ENCODE results near the gene CACNG4.

DNA sequence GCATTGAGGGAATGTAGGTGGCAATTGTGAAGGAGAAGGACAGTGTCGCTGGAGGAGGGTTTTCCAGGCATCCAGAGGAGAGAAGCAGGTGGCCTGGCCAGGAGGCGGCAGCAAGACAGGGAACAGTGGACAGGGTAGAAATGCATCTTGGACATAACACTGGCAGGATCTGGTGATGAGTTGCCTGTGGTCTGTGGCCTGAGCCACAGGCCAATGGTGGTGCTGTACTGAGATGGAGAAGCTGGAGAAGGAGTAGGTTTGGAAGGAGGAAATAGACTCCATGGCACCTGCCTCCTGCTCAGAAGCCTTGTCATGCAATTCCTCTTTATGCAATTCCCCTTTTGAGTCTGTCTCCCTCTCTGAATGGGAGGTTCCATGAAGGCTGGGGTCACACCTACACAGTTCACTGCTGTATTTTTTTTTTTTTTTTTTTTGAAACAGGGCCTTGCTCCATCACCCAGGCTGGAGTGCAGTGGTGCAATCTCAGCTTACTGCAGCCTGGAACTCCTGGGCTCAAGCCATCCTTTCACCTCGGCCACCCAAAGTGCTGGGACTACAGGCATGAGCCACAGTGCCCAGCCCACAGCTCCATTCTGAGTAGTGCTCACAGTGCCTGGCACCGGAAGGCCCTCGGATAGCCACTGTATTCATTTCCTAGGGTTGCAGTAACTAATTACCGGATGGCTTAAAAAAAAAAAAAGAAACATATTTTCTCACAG is 13.5 kb upstream of the CACNG4 start:
- TF ChIP-seq CTCF (IDR thresholded peaks at IDR 0.05) (no peak), POLR2A (IDR thresholded peaks at IDR 0.05) (no peak)
